WTC11 (cell line): Measurements from ENCODE around the gene PRDM1. TPM values are rescaled to one million over a fixed set of nuclear protein-coding genes. Genes with fewer than 3 reads are reported as not detected.

Source experiments
- ATAC-seq: fragments of 200-7000 bp; cut with Tn5 transposase; 2 replicates; pipeline ENCODE4 v1.10.0; 2021; ENCODE audit warnings: mild to moderate bottlenecking, moderate library complexity
- CTCF ChIA-PET: fragments of 300-600 bp; sonication (Branson Sonifier 250); formaldehyde crosslinking; loops from one replicate; lab custom pipeline; 2021; ENCODE audit warnings: antibody characterized with exemption; lab: Charles Lee
- POLR2A ChIA-PET: fragments of 350-600 bp; sonication (Branson Sonifier 250); formaldehyde crosslinking; loops from one replicate; lab custom pipeline; 2021; ENCODE audit warnings: antibody characterized with exemption; lab: Charles Lee
- DNase-seq: peaks from one replicate; pipeline ENCODE4 v3.0.0; 2021; ENCODE audit warnings: low spot score
- H3K27ac Mint-ChIP-seq: 2 replicates; pipeline ENCODE4 v1.8.0; 2021; ENCODE audit warnings: mixed read lengths
- H3K27me3 Mint-ChIP-seq: 2 replicates; pipeline ENCODE4 v1.8.0; 2021; ENCODE audit warnings: low read depth, mild to moderate bottlenecking, moderate library complexity, mixed read lengths
- H3K36me3 Mint-ChIP-seq: 2 replicates; pipeline ENCODE4 v1.8.0; 2021; ENCODE audit warnings: mixed read lengths
- H3K4me1 Mint-ChIP-seq: 2 replicates; pipeline ENCODE4 v1.8.0; 2022; ENCODE audit warnings: mixed read lengths
- H3K4me3 Mint-ChIP-seq: 2 replicates; pipeline ENCODE4 v1.8.0; 2021; ENCODE audit warnings: mild to moderate bottlenecking, moderate library complexity, mixed read lengths
- H3K9me3 Mint-ChIP-seq: 2 replicates; pipeline ENCODE4 v1.8.0; 2021; ENCODE audit warnings: mixed read lengths
- AR ChIP-seq: fragments of 250-450 bp; sonication (Bioruptor Pico); IDR thresholded peaks from 2 replicates; pipeline ENCODE4 v1.9.0; 2021; ENCODE audit warnings: mild to moderate bottlenecking
- ATF6 ChIP-seq: sonication (generic); formaldehyde crosslinking; IDR thresholded peaks from 2 replicates; pipeline ENCODE4 v1.8.1; 2023; ENCODE audit warnings: mild to moderate bottlenecking, missing genetic modification reagents
- E2F1 ChIP-seq: sonication (generic); formaldehyde crosslinking; IDR thresholded peaks from 2 replicates; pipeline ENCODE4 v1.8.0; 2022; ENCODE audit warnings: mild to moderate bottlenecking, missing genetic modification reagents
- ERG ChIP-seq: fragments of 250-450 bp; sonication (Bioruptor Pico); IDR thresholded peaks from 2 replicates; pipeline ENCODE4 v1.8.0; 2021; ENCODE audit warnings: mild to moderate bottlenecking
- ETV6 ChIP-seq: sonication (generic); formaldehyde crosslinking; IDR thresholded peaks from 2 replicates; pipeline ENCODE4 v1.8.1; 2022; ENCODE audit warnings: mild to moderate bottlenecking, missing genetic modification reagents
- FOXJ3 ChIP-seq: sonication (generic); formaldehyde crosslinking; IDR thresholded peaks from 2 replicates; pipeline ENCODE4 v1.9.0; 2021; ENCODE audit warnings: missing genetic modification reagents, mild to moderate bottlenecking, borderline replicate concordance
- FOXK1 ChIP-seq: sonication (generic); formaldehyde crosslinking; IDR thresholded peaks from 2 replicates; pipeline ENCODE4 v1.8.0; 2022; ENCODE audit warnings: mild to moderate bottlenecking, moderate library complexity, missing genetic modification reagents
- HMGA2 ChIP-seq: fragments of 250-450 bp; sonication (Bioruptor Pico); IDR thresholded peaks from 2 replicates; pipeline ENCODE4 v1.4.0; 2021; ENCODE audit warnings: mild to moderate bottlenecking, moderate library complexity
- MLX ChIP-seq: sonication (generic); formaldehyde crosslinking; IDR thresholded peaks from 2 replicates; pipeline ENCODE4 v1.8.1; 2023; ENCODE audit warnings: mild to moderate bottlenecking, missing genetic modification reagents, moderate library complexity
- MYBL2 ChIP-seq: sonication (generic); formaldehyde crosslinking; IDR thresholded peaks from 2 replicates; pipeline ENCODE4 v1.8.1; 2023; ENCODE audit warnings: mild to moderate bottlenecking, moderate library complexity, missing genetic modification reagents
- NFATC4 ChIP-seq: fragments of 250-450 bp; sonication (Bioruptor Pico); IDR thresholded peaks from 2 replicates; pipeline ENCODE4 v1.9.0; 2021; ENCODE audit warnings: mild to moderate bottlenecking
- PRRX2 ChIP-seq: fragments of 250-450 bp; sonication (Bioruptor Pico); IDR thresholded peaks from 2 replicates; pipeline ENCODE4 v1.8.0; 2021; ENCODE audit warnings: mild to moderate bottlenecking
- ZMAT4 ChIP-seq: fragments of 250-450 bp; sonication (Bioruptor Pico); IDR thresholded peaks from 2 replicates; pipeline ENCODE4 v1.9.0; 2021; ENCODE audit warnings: mild to moderate bottlenecking
- ZNF138 ChIP-seq: sonication (generic); formaldehyde crosslinking; conservative IDR thresholded peaks from 2 replicates; pipeline ENCODE4 v1.8.1; 2022; ENCODE audit warnings: mild to moderate bottlenecking, moderate library complexity, missing genetic modification reagents
- ZNF219 ChIP-seq: sonication (generic); formaldehyde crosslinking; IDR thresholded peaks from 2 replicates; pipeline ENCODE4 v1.8.0; 2023; ENCODE audit warnings: missing genetic modification reagents, mild to moderate bottlenecking, borderline replicate concordance
- ZNF281 ChIP-seq: sonication (generic); formaldehyde crosslinking; IDR thresholded peaks from 2 replicates; pipeline ENCODE4 v1.8.0; 2023; ENCODE audit warnings: mild to moderate bottlenecking, missing genetic modification reagents
- ZNF317 ChIP-seq: sonication (generic); formaldehyde crosslinking; IDR thresholded peaks from 2 replicates; pipeline ENCODE4 v1.8.1; 2023; ENCODE audit warnings: low read depth, mild to moderate bottlenecking, moderate library complexity, missing genetic modification reagents, borderline replicate concordance
- ZNF671 ChIP-seq: fragments of 250-450 bp; sonication (Bioruptor Pico); IDR thresholded peaks from 2 replicates; pipeline ENCODE4 v1.8.0; 2021; ENCODE audit warnings: mild to moderate bottlenecking
- ZSCAN18 ChIP-seq: fragments of 250-450 bp; sonication (Bioruptor Pico); IDR thresholded peaks from 2 replicates; pipeline ENCODE4 v2.1.2; 2022; ENCODE audit warnings: mild to moderate bottlenecking, moderate library complexity
- total RNA-seq: library from RNA; stranded (reverse); gene quantifications from 3 replicates; pipeline ENCODE4 v1.2.3, GENCODE V29; 2021

PRDM1 gene
- total RNA-seq, 1 experiment from 2014 or later, result 1.8 TPM

GRCh38 chr6:106113256-106113959 is 27.3 kb downstream of the PRDM1 start:
- Mint-ChIP-seq H3K4me1 (no peaks in the 10 kb centered on the region), H3K36me3 (no peaks in the 10 kb centered on the region), H3K4me3 (no peak overlapping the region), H3K9me3 (no peaks in the 10 kb centered on the region), H3K27ac (no peak overlapping the region), H3K27me3 (no peaks in the 10 kb centered on the region)
- TF ChIP-seq ZNF138 (CRISPR knock-in tag) (no peak), FOXJ3 (CRISPR knock-in tag) (no peak), MLX (CRISPR knock-in tag) (no peak), MYBL2 (CRISPR knock-in tag) (no peak), AR (no peak), ERG (no peak), ZMAT4 (CRISPR knock-in tag) (no peak), ZNF671 (CRISPR knock-in tag) (no peak)
- ATAC-seq (no peak), DNase-seq (no peak)
- POLR2A ChIA-PET, result no interaction called here
- CTCF ChIA-PET, result no interaction called here

- ChIA-PET POLR2A (no interaction called here), CTCF (no interaction called here)
- no peak overlapping the region for H3K27ac Mint-ChIP-seq
- H3K4me1 Mint-ChIP-seq, result peaks cover 8% of the 10 kb centered on the region
- DNase-seq (no peak), ATAC-seq (no peak)
- peaks cover 7% of the 10 kb centered on the region for H3K9me3 Mint-ChIP-seq
- no peaks in the 10 kb centered on the region for H3K27me3 Mint-ChIP-seq
- H3K4me3 Mint-ChIP-seq, result no peak overlapping the region
- H3K36me3 Mint-ChIP-seq, result no peaks in the 10 kb centered on the region
- TF ChIP-seq FOXK1 (CRISPR knock-in tag), result no peak
- no peak for TF ChIP-seq ZNF219
- no peak for TF ChIP-seq ATF6 (CRISPR knock-in tag)
These were observed 28.4 kb downstream of the PRDM1 start for GRCh38 chr6:106114492-106114891.

GRCh38 chr6:106115286-106115685 is 29.1 kb downstream of the PRDM1 start:
- no peaks in the 10 kb centered on the region for H3K27me3 Mint-ChIP-seq
- H3K4me3 Mint-ChIP-seq, result no peak overlapping the region
- H3K4me1 Mint-ChIP-seq, result peaks cover 11% of the 10 kb centered on the region
- TF ChIP-seq PRRX2 (CRISPR knock-in tag) (no peak), E2F1 (CRISPR knock-in tag) (no peak), ZSCAN18 (CRISPR knock-in tag) (no peak), ZNF317 (CRISPR knock-in tag) (no peak), HMGA2 (CRISPR knock-in tag) (no peak), ETV6 (no peak), ZNF281 (CRISPR knock-in tag) (no peak), MYBL2 (CRISPR knock-in tag) (no peak), NFATC4 (CRISPR knock-in tag) (no peak)

More at GRCh38 chr6:106115286-106115685, 29.1 kb downstream of the PRDM1 start:
- Mint-ChIP-seq H3K27ac (no peak overlapping the region), H3K9me3 (peaks cover 8% of the 10 kb centered on the region), H3K36me3 (no peaks in the 10 kb centered on the region)
- CTCF ChIA-PET, result no interaction called here
- DNase-seq (no peak), ATAC-seq (no peak)
- POLR2A ChIA-PET, result interaction anchor here (0.6 kb wide), 1 partner anchor 145 kb away, joined by 5 read pairs; no protein-coding TSS in a partner anchor
